Peyer's patch (tissue), 4 donors: ENCODE results near the gene PDE1C.

Experiments used
- POLR2A ChIP-seq, 2 donors: fragments of 450-650 bp; IDR thresholded peaks; one replicate each; pipeline ENCODE4 v1.5.1; 2017; ENCODE audit warnings: antibody characterized with exemption in 2 of 2, mild to moderate bottlenecking in 2 of 2, moderate library complexity in 2 of 2
- TF ChIP-seq, protein P1 (sequence below), 6 experiments: fragments of 450-650 bp in 4 of 6; fragments of 200-600 bp in 2 of 6; sonication (generic) in 1 of 6; IDR thresholded peaks; one replicate each; pipeline ENCODE4 v1.5.1; 2017 to 2019; ENCODE audit warnings: antibody characterized with exemption in 6 of 6, mild to moderate bottlenecking in 3 of 6, moderate library complexity in 1 of 6

DNA sequence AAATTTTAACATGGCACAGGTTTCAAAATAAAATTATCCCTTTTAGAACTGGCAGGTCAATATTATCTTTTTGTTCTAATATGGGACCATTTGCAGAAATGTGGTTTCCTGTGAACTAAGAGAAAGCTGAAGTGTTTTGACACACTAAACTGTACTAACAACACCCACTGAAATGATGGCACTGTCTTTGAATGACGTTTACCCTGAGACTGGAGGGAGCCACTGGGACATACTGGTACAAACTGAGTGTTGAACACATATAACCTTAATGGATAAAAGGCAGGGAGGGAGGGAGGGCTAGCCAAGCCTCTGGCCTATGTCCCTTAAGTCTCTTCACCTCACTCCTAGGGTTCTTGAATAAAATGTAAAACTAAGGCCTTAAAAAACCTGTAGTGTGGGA is 95.9 kb downstream of the PDE1C start:
- TF ChIP-seq, protein P1, sequence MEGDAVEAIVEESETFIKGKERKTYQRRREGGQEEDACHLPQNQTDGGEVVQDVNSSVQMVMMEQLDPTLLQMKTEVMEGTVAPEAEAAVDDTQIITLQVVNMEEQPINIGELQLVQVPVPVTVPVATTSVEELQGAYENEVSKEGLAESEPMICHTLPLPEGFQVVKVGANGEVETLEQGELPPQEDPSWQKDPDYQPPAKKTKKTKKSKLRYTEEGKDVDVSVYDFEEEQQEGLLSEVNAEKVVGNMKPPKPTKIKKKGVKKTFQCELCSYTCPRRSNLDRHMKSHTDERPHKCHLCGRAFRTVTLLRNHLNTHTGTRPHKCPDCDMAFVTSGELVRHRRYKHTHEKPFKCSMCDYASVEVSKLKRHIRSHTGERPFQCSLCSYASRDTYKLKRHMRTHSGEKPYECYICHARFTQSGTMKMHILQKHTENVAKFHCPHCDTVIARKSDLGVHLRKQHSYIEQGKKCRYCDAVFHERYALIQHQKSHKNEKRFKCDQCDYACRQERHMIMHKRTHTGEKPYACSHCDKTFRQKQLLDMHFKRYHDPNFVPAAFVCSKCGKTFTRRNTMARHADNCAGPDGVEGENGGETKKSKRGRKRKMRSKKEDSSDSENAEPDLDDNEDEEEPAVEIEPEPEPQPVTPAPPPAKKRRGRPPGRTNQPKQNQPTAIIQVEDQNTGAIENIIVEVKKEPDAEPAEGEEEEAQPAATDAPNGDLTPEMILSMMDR (IDR thresholded peaks at IDR 0.05) = no peak
- TF ChIP-seq POLR2A (IDR thresholded peaks at IDR 0.05) = no peak
